ENCODE results near the gene PPARA.

GRCh38 chr22:46290843-46291785 is 140.8 kb downstream of the PPARA start:
- TF ChIP-seq CTCF (conservative IDR thresholded peaks at IDR 0.05; ENCODE audit: low read depth in 2 of 2): no peak
- no peak for TF ChIP-seq EZH2phosphoT487 (IDR thresholded peaks at IDR 0.05; ENCODE audit: unreplicated experiment)
- TF ChIP-seq POLR2AphosphoS5 (IDR thresholded peaks at IDR 0.05; ENCODE audit: low read depth): no peak
- TF ChIP-seq REST (IDR thresholded peaks at IDR 0.05; ENCODE audit: unreplicated experiment): no peak
- TF ChIP-seq JUNB (IDR thresholded peaks at IDR 0.05; ENCODE audit: unreplicated experiment): no peak
- no peak for TF ChIP-seq ZNF462 (CRISPR knock-in tag; IDR thresholded peaks at IDR 0.05)
- TF ChIP-seq ETS1 (IDR thresholded peaks at IDR 0.05): no peak
- TF ChIP-seq EZH2 (IDR thresholded peaks at IDR 0.05; ENCODE audit: low read depth, unreplicated experiment): no peak
- no peak for TF ChIP-seq ZNF114 (CRISPR knock-in tag; IDR thresholded peaks at IDR 0.05)
- no peak for TF ChIP-seq CREB1 (CRISPR knock-in tag; IDR thresholded peaks at IDR 0.05; ENCODE audit: low read depth)
- no peak for TF ChIP-seq STAT1 (IDR thresholded peaks at IDR 0.05; ENCODE audit: unreplicated experiment)

Measured in GM23338 (cell line).